Adipocyte (in vitro differentiated cells): ENCODE measurements around the gene PCTP.

Experiments used
- DNase-seq: peaks from one replicate; pipeline ENCODE4 v3.0.0-alpha.2; 2015; ENCODE audit warnings: low read depth
- H3K27me3 ChIP-seq: replicated peaks from 2 replicates; pipeline ENCODE4 v1.7.0; 2013; ENCODE audit warnings: mild to moderate bottlenecking, low read length, moderate library complexity; ENCODE audit not compliant: control insufficient read depth, insufficient read depth
- H3K36me3 ChIP-seq: 2 replicates; pipeline ENCODE4 v1.7.0; 2013; ENCODE audit warnings: low read length, mild to moderate bottlenecking, moderate library complexity; ENCODE audit not compliant: control insufficient read depth, insufficient read depth, severe bottlenecking
- H3K4me1 ChIP-seq: 2 replicates; pipeline ENCODE4 v1.7.0; 2013; ENCODE audit warnings: mild to moderate bottlenecking, low read length, moderate library complexity; ENCODE audit not compliant: control insufficient read depth, insufficient read depth
- H3K4me3 ChIP-seq: 2 replicates; pipeline ENCODE4 v1.7.0; 2013; ENCODE audit warnings: mild to moderate bottlenecking, low read length, moderate library complexity
- H3K9ac ChIP-seq: 2 replicates; pipeline ENCODE4 v1.7.0; 2013; ENCODE audit warnings: mild to moderate bottlenecking, low read length, moderate library complexity
- H3K9me3 ChIP-seq: 2 replicates; pipeline ENCODE4 v1.7.0; 2013; ENCODE audit warnings: mild to moderate bottlenecking, low read length, moderate library complexity; ENCODE audit not compliant: control insufficient read depth

PCTP gene

DNA sequence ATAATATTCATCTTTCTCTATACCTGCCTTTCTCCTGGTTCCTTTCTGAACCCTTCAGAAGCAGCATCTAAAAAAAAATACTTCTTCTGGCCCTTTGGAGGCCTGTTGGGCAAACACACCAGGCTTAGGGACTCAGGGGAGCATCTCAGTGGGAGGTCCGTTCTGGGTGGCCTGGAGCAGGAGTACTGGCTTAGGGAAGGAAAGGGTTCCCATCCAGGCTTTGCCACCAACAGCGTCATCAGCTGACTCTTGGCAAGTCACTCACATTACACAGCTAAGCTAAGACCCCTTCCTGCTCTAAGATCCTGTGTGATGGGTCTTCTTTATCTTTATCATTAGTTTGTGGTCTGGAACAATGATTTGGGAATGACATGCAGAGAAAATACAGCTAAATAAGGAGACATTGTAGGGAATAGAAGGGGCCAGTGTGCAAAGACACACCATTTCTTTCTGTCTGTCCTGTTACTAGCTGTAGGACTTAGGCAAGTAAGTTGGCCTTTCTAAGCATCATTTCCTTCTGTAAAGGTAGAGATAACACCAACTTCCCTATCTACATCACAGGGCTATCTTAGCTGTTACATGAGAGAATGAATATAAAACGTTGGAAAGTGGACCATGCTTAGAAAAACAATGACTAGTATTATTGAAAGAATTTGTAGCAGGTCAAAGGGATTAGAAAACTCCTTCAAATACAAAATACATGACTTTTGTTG is 9.9 kb downstream of the PCTP start:
- H3K27me3 ChIP-seq = no peaks in the 10 kb centered on the region
- H3K4me3 ChIP-seq = no peak overlapping the region
- peaks cover 9% of the 10 kb centered on the region for H3K4me1 ChIP-seq
- no peak overlapping the region for H3K9ac ChIP-seq
- H3K9me3 ChIP-seq = no peaks in the 10 kb centered on the region
- DNase-seq = no peak
- H3K36me3 ChIP-seq = no peaks in the 10 kb centered on the region

GRCh38 chr17:55762086-55762858 is 11.4 kb downstream of the PCTP start:
- DNase-seq = no peak

DNA sequence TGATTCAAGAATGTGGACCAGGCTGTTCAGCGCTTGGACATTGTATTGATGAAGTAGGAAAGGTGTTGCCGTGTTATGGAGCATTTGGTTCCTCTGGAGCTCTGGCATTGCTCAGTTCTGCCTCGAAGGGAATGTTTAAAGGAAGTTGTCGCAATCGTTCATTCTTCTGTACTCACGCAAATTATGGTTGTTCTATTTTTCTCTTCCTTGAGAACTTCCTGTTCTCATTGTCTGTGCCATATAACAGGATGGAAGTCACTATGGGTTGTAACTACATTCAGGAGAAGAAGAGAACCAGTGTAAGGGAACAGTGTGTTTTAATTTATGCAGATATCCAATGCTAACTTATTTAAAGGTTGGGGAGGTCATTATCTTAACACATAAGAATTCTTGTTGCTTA is 13.0 kb downstream of the PCTP start:
- H3K36me3 ChIP-seq = peaks cover 3% of the 10 kb centered on the region
- no peaks in the 10 kb centered on the region for H3K27me3 ChIP-seq
- DNase-seq = peak; percentile 35
- peaks cover 12% of the 10 kb centered on the region for H3K4me1 ChIP-seq
- no peak overlapping the region for H3K4me3 ChIP-seq
- no peaks in the 10 kb centered on the region for H3K9me3 ChIP-seq
- no peak overlapping the region for H3K9ac ChIP-seq

More at GRCh38 chr17:55762086-55762858, 11.4 kb downstream of the PCTP start:
- H3K4me1 ChIP-seq = peaks cover 9% of the 10 kb centered on the region
- H3K4me3 ChIP-seq = no peak overlapping the region
- H3K27me3 ChIP-seq = no peaks in the 10 kb centered on the region
- no peaks in the 10 kb centered on the region for H3K9me3 ChIP-seq
- no peaks in the 10 kb centered on the region for H3K36me3 ChIP-seq
- no peak overlapping the region for H3K9ac ChIP-seq

GRCh38 chr17:55764610-55765009 is 13.8 kb downstream of the PCTP start:
- Histone ChIP-seq H3K27me3 (no peaks in the 10 kb centered on the region), H3K4me1 (peaks cover 19% of the 10 kb centered on the region)
- no peak for DNase-seq

GRCh38 chr17:55765472-55765871 is 14.6 kb downstream of the PCTP start:
- H3K27me3 ChIP-seq = no peaks in the 10 kb centered on the region
- H3K9ac ChIP-seq = no peak overlapping the region
- no peak for DNase-seq
- H3K9me3 ChIP-seq = no peaks in the 10 kb centered on the region
- peaks cover 3% of the 10 kb centered on the region for H3K36me3 ChIP-seq
- H3K4me3 ChIP-seq = no peak overlapping the region
- peaks cover 25% of the 10 kb centered on the region for H3K4me1 ChIP-seq

More at GRCh38 chr17:55764610-55765009, 13.8 kb downstream of the PCTP start:
- H3K36me3 ChIP-seq = peaks cover 3% of the 10 kb centered on the region
- no peak overlapping the region for H3K4me3 ChIP-seq
- H3K9ac ChIP-seq = no peak overlapping the region
- H3K9me3 ChIP-seq = no peaks in the 10 kb centered on the region

- Histone ChIP-seq H3K4me1 (peaks cover 18% of the 10 kb centered on the region), H3K9ac (peak overlapping the region; percentile 63), H3K9me3 (no peaks in the 10 kb centered on the region), H3K4me3 (peak overlapping the region; percentile 60), H3K36me3 (peaks cover 31% of the 10 kb centered on the region), H3K27me3 (no peaks in the 10 kb centered on the region)
- peak; percentile 42 for DNase-seq
Observed at GRCh38 chr17:55768936-55769624, 18.2 kb downstream of the PCTP start.

- H3K36me3 ChIP-seq = peaks cover 36% of the 10 kb centered on the region
- H3K27me3 ChIP-seq = no peaks in the 10 kb centered on the region
- H3K4me1 ChIP-seq = peaks cover 16% of the 10 kb centered on the region
- H3K9me3 ChIP-seq = no peaks in the 10 kb centered on the region
- H3K4me3 ChIP-seq = peak overlapping the region; percentile 60
- H3K9ac ChIP-seq = peak overlapping the region; percentile 63
- peak; percentile 91 for DNase-seq
Observed at GRCh38 chr17:55769625-55770000, 18.8 kb downstream of the PCTP start.

- Histone ChIP-seq H3K36me3 (peaks cover 43% of the 10 kb centered on the region), H3K4me1 (peaks cover 16% of the 10 kb centered on the region), H3K9me3 (no peaks in the 10 kb centered on the region), H3K9ac (peak overlapping the region; percentile 63), H3K27me3 (no peaks in the 10 kb centered on the region), H3K4me3 (peak overlapping the region; percentile 60)
- peak; percentile 87 for DNase-seq
Observed at GRCh38 chr17:55770196-55770870, 19.5 kb downstream of the PCTP start.

GRCh38 chr17:55772086-55772485 is 21.2 kb downstream of the PCTP start:
- H3K36me3 ChIP-seq = peaks cover 61% of the 10 kb centered on the region
- H3K27me3 ChIP-seq = no peaks in the 10 kb centered on the region
- no peak overlapping the region for H3K4me3 ChIP-seq
- DNase-seq = no peak
- no peaks in the 10 kb centered on the region for H3K9me3 ChIP-seq
- H3K9ac ChIP-seq = no peak overlapping the region
- peaks cover 16% of the 10 kb centered on the region for H3K4me1 ChIP-seq

- Histone ChIP-seq H3K4me3 (no peak overlapping the region), H3K9ac (no peak overlapping the region), H3K36me3 (peaks cover 72% of the 10 kb centered on the region), H3K9me3 (no peaks in the 10 kb centered on the region), H3K4me1 (peaks cover 15% of the 10 kb centered on the region), H3K27me3 (no peaks in the 10 kb centered on the region)
- DNase-seq = no peak
Observed at GRCh38 chr17:55773671-55774070, 22.8 kb downstream of the PCTP start.

DNA sequence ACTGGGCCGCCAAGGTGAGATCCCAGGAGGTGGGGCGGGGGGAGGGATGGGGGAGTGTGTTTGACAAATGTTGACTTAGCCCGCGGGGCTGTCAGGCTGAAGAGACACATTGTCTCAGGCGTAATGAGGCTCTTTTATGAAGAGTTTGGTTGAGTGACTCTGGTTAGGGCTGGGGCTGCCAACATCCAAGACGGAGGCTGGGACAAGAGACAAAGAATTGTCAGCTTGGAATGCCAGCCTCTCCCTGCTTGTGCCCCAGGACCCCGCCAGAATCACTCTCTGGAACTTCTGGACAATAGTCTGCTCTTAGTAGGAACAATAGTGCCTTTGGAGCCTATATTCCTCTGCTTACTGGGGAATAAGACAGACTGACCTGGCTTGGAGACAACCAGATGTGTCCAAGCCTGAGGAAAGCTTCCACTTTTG is 24.0 kb downstream of the PCTP start:
- Histone ChIP-seq H3K4me3 (no peak overlapping the region), H3K9me3 (no peaks in the 10 kb centered on the region), H3K36me3 (peaks cover 79% of the 10 kb centered on the region), H3K27me3 (no peaks in the 10 kb centered on the region), H3K9ac (no peak overlapping the region), H3K4me1 (peaks cover 3% of the 10 kb centered on the region)
- DNase-seq = no peak
